ENCODE measurements around the gene GSTO2.

The GSTO2 gene

GRCh38 chr10:104268713-104269645 lies at the start of gene GSTO2:
TSS of gene GSTO2 (plus strand) at chr10:104269184. CDS start at chr10:104274916, 5,732 bp downstream.
- no peak for TF ChIP-seq GATA2 (IDR thresholded peaks at IDR 0.05; ENCODE audit: low read depth, low read length)
- no peak for TF ChIP-seq GATA3 (IDR thresholded peaks at IDR 0.05; ENCODE audit: low read depth, low read length)

GRCh38 chr10:104220522-104220921 lies 48.5 kb upstream of the GSTO2 start:
- TF ChIP-seq GATA2 (IDR thresholded peaks at IDR 0.05; ENCODE audit: low read depth, low read length) (no peak), GATA3 (IDR thresholded peaks at IDR 0.05; ENCODE audit: low read depth, low read length) (no peak)

- no peak for TF ChIP-seq GATA3 (IDR thresholded peaks at IDR 0.05; ENCODE audit: low read depth, low read length)
- no peak for TF ChIP-seq GATA2 (IDR thresholded peaks at IDR 0.05; ENCODE audit: low read depth, low read length)
These were observed 45.7 kb upstream of the GSTO2 start for GRCh38 chr10:104223304-104223703.

- TF ChIP-seq GATA2 (IDR thresholded peaks at IDR 0.05; ENCODE audit: low read depth, low read length) (no peak), GATA3 (IDR thresholded peaks at IDR 0.05; ENCODE audit: low read depth, low read length) (no peak)
These were observed 38.5 kb upstream of the GSTO2 start for GRCh38 chr10:104230490-104230889.

GRCh38 chr10:104231784-104232612 lies 37.0 kb upstream of the GSTO2 start, which contains the start of gene CFAP43:
TSS of gene CFAP43 (minus strand) at chr10:104232364. CDS start at chr10:104232246, 118 bp downstream.
- TF ChIP-seq GATA2 (IDR thresholded peaks at IDR 0.05; ENCODE audit: low read depth, low read length) (no peak), GATA3 (IDR thresholded peaks at IDR 0.05; ENCODE audit: low read depth, low read length) (no peak)

GRCh38 chr10:104232613-104233102 lies 36.3 kb upstream of the GSTO2 start:
- TF ChIP-seq GATA3 (IDR thresholded peaks at IDR 0.05; ENCODE audit: low read depth, low read length) (no peak), GATA2 (IDR thresholded peaks at IDR 0.05; ENCODE audit: low read depth, low read length) (no peak)

GRCh38 chr10:104233817-104234216 lies 35.2 kb upstream of the GSTO2 start:
- TF ChIP-seq GATA3 (IDR thresholded peaks at IDR 0.05; ENCODE audit: low read depth, low read length) (no peak), GATA2 (IDR thresholded peaks at IDR 0.05; ENCODE audit: low read depth, low read length) (no peak)

- no peak for TF ChIP-seq GATA2 (IDR thresholded peaks at IDR 0.05; ENCODE audit: low read depth, low read length)
- TF ChIP-seq GATA3 (IDR thresholded peaks at IDR 0.05; ENCODE audit: low read depth, low read length) = no peak
These were observed 34.0 kb upstream of the GSTO2 start for GRCh38 chr10:104234934-104235333.

- TF ChIP-seq GATA2 (IDR thresholded peaks at IDR 0.05; ENCODE audit: low read depth, low read length) (no peak), GATA3 (IDR thresholded peaks at IDR 0.05; ENCODE audit: low read depth, low read length) (no peak)
These were observed 33.2 kb upstream of the GSTO2 start for GRCh38 chr10:104235801-104236200.

GRCh38 chr10:104240078-104240477 lies 28.9 kb upstream of the GSTO2 start:
- TF ChIP-seq GATA3 (IDR thresholded peaks at IDR 0.05; ENCODE audit: low read depth, low read length) = no peak
- no peak for TF ChIP-seq GATA2 (IDR thresholded peaks at IDR 0.05; ENCODE audit: low read depth, low read length)

- TF ChIP-seq GATA3 (IDR thresholded peaks at IDR 0.05; ENCODE audit: low read depth, low read length) = no peak
- no peak for TF ChIP-seq GATA2 (IDR thresholded peaks at IDR 0.05; ENCODE audit: low read depth, low read length)
These were observed 26.4 kb upstream of the GSTO2 start for GRCh38 chr10:104242545-104242944.

- TF ChIP-seq GATA3 (IDR thresholded peaks at IDR 0.05; ENCODE audit: low read depth, low read length) (no peak), GATA2 (IDR thresholded peaks at IDR 0.05; ENCODE audit: low read depth, low read length) (no peak)
These were observed 25.5 kb upstream of the GSTO2 start for GRCh38 chr10:104243512-104243911.

GRCh38 chr10:104245066-104245632 lies 23.8 kb upstream of the GSTO2 start:
- TF ChIP-seq GATA2 (IDR thresholded peaks at IDR 0.05; ENCODE audit: low read depth, low read length) (no peak), GATA3 (IDR thresholded peaks at IDR 0.05; ENCODE audit: low read depth, low read length) (no peak)

GRCh38 chr10:104246976-104247375 lies 22.0 kb upstream of the GSTO2 start:
- TF ChIP-seq GATA3 (IDR thresholded peaks at IDR 0.05; ENCODE audit: low read depth, low read length) (no peak), GATA2 (IDR thresholded peaks at IDR 0.05; ENCODE audit: low read depth, low read length) (no peak)
